ENCODE data around the gene C11orf86.

C11orf86 gene

GRCh38 chr11:67024966-67025365 is 49.9 kb downstream of the C11orf86 start:
- no peaks in the 10 kb centered on the region for H3K79me2 ChIP-seq (ENCODE audit: low read length)
- H4K20me1 ChIP-seq (ENCODE audit: insufficient read depth, low read length): no peaks in the 10 kb centered on the region
- peaks cover 56% of the 10 kb centered on the region for H3K4me1 ChIP-seq (ENCODE audit: low read length)
- TF ChIP-seq CTCF (IDR thresholded peaks at IDR 0.05; ENCODE audit: low read depth, low read length): no peak
- no peak for TF ChIP-seq EZH2phosphoT487 (IDR thresholded peaks at IDR 0.05; ENCODE audit: low read depth)
- H3K9me3 ChIP-seq (ENCODE audit: insufficient read depth, low read length): no peaks in the 10 kb centered on the region
- no peak overlapping the region for H2AFZ ChIP-seq (ENCODE audit: low read depth, low read length)
- H3K4me3 ChIP-seq (ENCODE audit: low read length): peak overlapping the region; percentile 6; the same call in 1 of the 2 replicates
- peak overlapping the region; percentile 65 for H3K4me2 ChIP-seq (ENCODE audit: low read length)
- H3K27ac ChIP-seq (ENCODE audit: low read length): no peak overlapping the region
- H3K36me3 ChIP-seq (replicated peaks; ENCODE audit: low read depth, low read length): no peaks in the 10 kb centered on the region
- H3K9ac ChIP-seq (ENCODE audit: low read length): no peak overlapping the region
- H3K27me3 ChIP-seq (ENCODE audit: low read depth, low read length): peaks cover 68% of the 10 kb centered on the region

- H3K27me3 ChIP-seq (ENCODE audit: low read depth, low read length): peaks cover 76% of the 10 kb centered on the region
- H3K9me3 ChIP-seq (ENCODE audit: insufficient read depth, low read length): no peaks in the 10 kb centered on the region
- H3K4me2 ChIP-seq (ENCODE audit: low read length): no peak overlapping the region
- no peaks in the 10 kb centered on the region for H3K79me2 ChIP-seq (ENCODE audit: low read length)
- H3K4me1 ChIP-seq (ENCODE audit: low read length): peaks cover 57% of the 10 kb centered on the region
- TF ChIP-seq EZH2phosphoT487 (IDR thresholded peaks at IDR 0.05; ENCODE audit: low read depth) (no peak), CTCF (IDR thresholded peaks at IDR 0.05; ENCODE audit: low read depth, low read length) (no peak)
- no peak overlapping the region for H3K27ac ChIP-seq (ENCODE audit: low read length)
- no peaks in the 10 kb centered on the region for H3K36me3 ChIP-seq (replicated peaks; ENCODE audit: low read depth, low read length)
- no peak overlapping the region for H2AFZ ChIP-seq (ENCODE audit: low read depth, low read length)
- H4K20me1 ChIP-seq (ENCODE audit: insufficient read depth, low read length): no peaks in the 10 kb centered on the region
- H3K9ac ChIP-seq (ENCODE audit: low read length): no peak overlapping the region
- H3K4me3 ChIP-seq (ENCODE audit: low read length): no peak overlapping the region
Measured at GRCh38 chr11:67025750-67026149, 50.6 kb downstream of the C11orf86 start.

Measured in OCI-LY3 (cell line).